ENCODE results near the gene TP73. TPM values are rescaled to one million over a fixed set of nuclear protein-coding genes. Genes with fewer than 3 reads are reported as not detected.

Gene TP73
- total RNA-seq, 1 experiment from 2014 or later: 11.9 TPM

GRCh38 chr1:3710251-3710650, 57.9 kb downstream of the TP73 start:
- no peaks in the 10 kb centered on the region for H3K27me3 ChIP-seq (replicated peaks; ENCODE audit: control insufficient read depth, insufficient read depth, low read length)
- H3K4me1 ChIP-seq: no peaks in the 10 kb centered on the region
- no peaks in the 10 kb centered on the region for H3K9me3 Mint-ChIP-seq (ENCODE audit: unreplicated experiment)
- H3K4me3 ChIP-seq (ENCODE audit: low read depth, low read length): no peak overlapping the region
- no peaks in the 10 kb centered on the region for H3K4me1 Mint-ChIP-seq (ENCODE audit: low read depth, unreplicated experiment)
- H3K4me3 Mint-ChIP-seq (ENCODE audit: unreplicated experiment): no peak overlapping the region
- intact Hi-C loops (cut with micrococcal nuclease; ENCODE audit: unreplicated experiment): no loop called here
- CTCF ChIA-PET: no interaction called here
- POLR2A ChIA-PET: no interaction called here
- H3K27ac Mint-ChIP-seq (ENCODE audit: unreplicated experiment): no peak overlapping the region
- no TSS peak for BruUV-seq (replicated peaks)
- no peak for DNase-seq
- no peaks in the 10 kb centered on the region for H3K9me3 ChIP-seq
- no peaks in the 10 kb centered on the region for H3K36me3 ChIP-seq (ENCODE audit: control insufficient read depth, insufficient read depth, low read length)
- H3K36me3 Mint-ChIP-seq (ENCODE audit: insufficient read depth, unreplicated experiment): no peaks in the 10 kb centered on the region
- no peaks in the 10 kb centered on the region for H3K27me3 Mint-ChIP-seq (ENCODE audit: insufficient read depth, unreplicated experiment)
- TF ChIP-seq CTCF (IDR thresholded peaks at IDR 0.05; ENCODE audit: insufficient read depth in 1 of 2, low read depth in 1 of 2, low read length in 1 of 2, severe bottlenecking in 1 of 2, unreplicated experiment in 1 of 2): no peak

GRCh38 chr1:3711381-3711779, 59.1 kb downstream of the TP73 start:
- Mint-ChIP-seq H3K4me3 (ENCODE audit: unreplicated experiment) (no peak overlapping the region), H3K27ac (ENCODE audit: unreplicated experiment) (no peak overlapping the region), H3K36me3 (ENCODE audit: insufficient read depth, unreplicated experiment) (no peaks in the 10 kb centered on the region), H3K9me3 (ENCODE audit: unreplicated experiment) (no peaks in the 10 kb centered on the region), H3K27me3 (ENCODE audit: insufficient read depth, unreplicated experiment) (no peaks in the 10 kb centered on the region), H3K4me1 (ENCODE audit: low read depth, unreplicated experiment) (no peaks in the 10 kb centered on the region)
- Histone ChIP-seq H3K4me3 (ENCODE audit: low read depth, low read length) (no peak overlapping the region), H3K27me3 (replicated peaks; ENCODE audit: control insufficient read depth, insufficient read depth, low read length) (no peaks in the 10 kb centered on the region), H3K36me3 (ENCODE audit: control insufficient read depth, insufficient read depth, low read length) (no peaks in the 10 kb centered on the region), H3K4me1 (no peaks in the 10 kb centered on the region), H3K9me3 (no peaks in the 10 kb centered on the region)
- CTCF ChIA-PET: no interaction called here
- TF ChIP-seq CTCF (IDR thresholded peaks at IDR 0.05; ENCODE audit: insufficient read depth in 1 of 2, low read depth in 1 of 2, low read length in 1 of 2, severe bottlenecking in 1 of 2, unreplicated experiment in 1 of 2): no peak
- no TSS peak for BruUV-seq (replicated peaks)
- no peak for DNase-seq
- POLR2A ChIA-PET: no interaction called here
- intact Hi-C loops (cut with micrococcal nuclease; ENCODE audit: unreplicated experiment): no loop called here

GRCh38 chr1:3711780-3712451, 59.6 kb downstream of the TP73 start:
- no peak for TF ChIP-seq CTCF (IDR thresholded peaks at IDR 0.05; ENCODE audit: insufficient read depth in 1 of 2, low read depth in 1 of 2, low read length in 1 of 2, severe bottlenecking in 1 of 2, unreplicated experiment in 1 of 2)
- no TSS peak for BruUV-seq (replicated peaks)
- no peaks in the 10 kb centered on the region for H3K36me3 Mint-ChIP-seq (ENCODE audit: insufficient read depth, unreplicated experiment)
- H3K27me3 Mint-ChIP-seq (ENCODE audit: insufficient read depth, unreplicated experiment): no peaks in the 10 kb centered on the region
- DNase-seq: no peak
- CTCF ChIA-PET: no interaction called here
- H3K9me3 Mint-ChIP-seq (ENCODE audit: unreplicated experiment): no peaks in the 10 kb centered on the region
- Histone ChIP-seq H3K9me3 (no peaks in the 10 kb centered on the region), H3K27me3 (replicated peaks; ENCODE audit: control insufficient read depth, insufficient read depth, low read length) (no peaks in the 10 kb centered on the region), H3K36me3 (ENCODE audit: control insufficient read depth, insufficient read depth, low read length) (no peaks in the 10 kb centered on the region), H3K4me1 (no peaks in the 10 kb centered on the region), H3K4me3 (ENCODE audit: low read depth, low read length) (no peak overlapping the region)
- intact Hi-C loops (cut with micrococcal nuclease; ENCODE audit: unreplicated experiment): no loop called here
- no peak overlapping the region for H3K4me3 Mint-ChIP-seq (ENCODE audit: unreplicated experiment)
- no peak overlapping the region for H3K27ac Mint-ChIP-seq (ENCODE audit: unreplicated experiment)
- POLR2A ChIA-PET: no interaction called here
- no peaks in the 10 kb centered on the region for H3K4me1 Mint-ChIP-seq (ENCODE audit: low read depth, unreplicated experiment)
